Measurements from ENCODE around the gene GPR3.
A peak's percentile ranks its signal among the peaks of the same experiment; 100 is the strongest.

GPR3 gene

DNA sequence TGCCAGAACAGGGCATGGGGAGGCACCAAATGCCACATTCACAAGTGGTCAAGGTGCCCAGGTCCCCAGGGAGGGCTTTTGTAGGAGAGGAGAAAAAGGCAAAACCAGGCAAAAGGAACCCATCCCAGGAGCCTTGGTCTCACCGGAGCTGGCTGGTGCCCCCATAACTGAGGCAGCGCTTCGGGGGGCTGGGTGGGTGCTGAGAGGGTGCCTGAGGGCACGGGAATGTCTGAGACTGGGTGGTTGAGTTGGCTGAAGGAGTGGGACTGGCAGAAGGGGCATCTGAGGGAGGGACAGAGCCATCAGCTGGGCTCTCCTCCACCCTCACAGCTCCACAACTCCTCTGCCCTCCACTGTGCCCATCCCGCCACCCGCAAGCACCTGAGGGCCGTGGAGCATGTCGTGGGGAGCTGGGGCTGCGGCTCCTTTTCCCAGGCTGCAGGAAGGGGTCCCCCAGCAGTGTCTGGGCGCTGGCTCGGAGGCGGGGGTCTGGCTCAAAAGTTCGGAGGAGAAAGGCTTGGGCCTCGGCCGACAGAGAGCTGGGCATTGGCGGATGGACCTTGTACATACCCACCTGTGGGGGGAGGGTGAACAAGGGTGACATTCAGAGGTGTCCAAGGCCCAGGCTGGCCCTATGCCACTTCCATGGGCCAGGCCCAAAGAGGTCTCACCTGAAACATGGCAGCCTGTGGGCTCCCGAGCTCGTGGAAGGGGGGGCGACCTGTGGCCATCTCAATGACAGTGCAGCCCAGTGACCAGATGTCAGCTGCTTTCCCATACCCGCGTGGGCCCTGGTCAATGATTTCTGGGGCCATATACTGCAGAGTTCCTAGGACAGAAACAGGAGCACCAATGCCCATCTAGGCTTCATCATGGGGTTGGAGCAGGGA lies 34.1 kb upstream of the GPR3 start:
- DNase-seq (ENCODE audit: low read depth in 1 of 2, low spot score in 1 of 2): no peak

- DNase-seq (ENCODE audit: low read depth in 1 of 2, low spot score in 1 of 2): no peak
These were observed 33.5 kb upstream of the GPR3 start for GRCh38 chr1:27358928-27359313.

DNA sequence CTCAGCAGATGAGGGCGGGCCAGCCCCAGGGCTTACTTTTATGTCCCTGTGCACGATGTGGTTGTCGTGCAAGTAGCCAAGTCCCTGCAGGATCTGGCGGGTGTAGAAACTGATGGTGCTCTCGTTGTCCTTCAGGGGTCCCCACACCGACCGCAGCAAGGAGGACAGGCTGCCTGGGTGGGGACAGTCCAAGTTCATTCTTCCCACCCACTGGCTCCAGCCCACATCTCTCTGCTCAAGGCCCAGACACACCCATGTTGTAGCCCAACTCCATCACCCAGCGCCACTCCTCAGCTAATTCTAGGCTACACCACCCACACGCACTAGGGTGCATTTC lies 32.6 kb upstream of the GPR3 start:
- no peak for DNase-seq (ENCODE audit: low read depth in 1 of 2, low spot score in 1 of 2)

DNA sequence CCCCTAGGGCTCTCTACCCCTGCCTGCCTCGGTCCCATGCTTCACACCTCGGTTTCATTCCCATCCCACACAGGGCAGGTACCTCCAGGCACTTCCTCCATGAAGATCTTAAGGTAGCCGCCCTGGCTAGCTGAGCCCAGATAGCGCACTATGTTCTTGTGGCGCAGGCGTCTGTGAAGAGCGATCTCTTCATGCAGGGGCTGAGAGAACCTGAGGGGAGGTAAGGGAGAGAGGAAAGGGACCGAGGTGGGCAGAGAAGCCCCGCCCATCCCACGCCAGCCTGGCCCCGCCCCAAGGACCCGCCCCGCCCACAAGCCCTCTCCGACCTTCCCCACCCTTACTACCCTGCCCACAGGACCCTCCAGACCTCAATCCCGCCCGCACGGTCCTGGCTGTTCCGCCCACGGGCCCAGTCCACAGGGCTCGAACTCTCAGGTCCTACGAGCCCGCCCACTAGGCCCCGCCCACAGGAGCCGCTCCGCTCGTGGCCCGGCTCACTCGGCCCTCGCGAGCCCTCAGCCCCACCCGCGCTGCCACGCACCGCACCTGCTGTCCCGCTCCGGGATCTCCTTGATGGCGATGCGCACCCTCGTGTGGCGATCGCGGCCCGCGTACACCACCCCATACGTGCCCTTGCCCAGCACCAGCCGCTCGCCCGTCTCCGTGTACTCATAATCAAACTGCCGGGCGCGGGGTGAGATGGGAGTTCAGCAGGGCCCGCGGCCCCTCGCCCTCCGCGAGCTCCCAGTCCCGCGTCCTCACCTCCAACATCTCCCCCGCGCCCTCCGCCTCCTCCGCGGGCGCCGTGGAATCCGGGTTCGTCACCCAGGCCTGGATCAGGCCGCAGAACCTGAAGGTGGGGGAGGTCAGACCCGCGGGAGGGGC lies 32.0 kb upstream of the GPR3 start:
- peak; percentile 13 to 26 for DNase-seq (ENCODE audit: low read depth in 1 of 2, low spot score in 1 of 2)

GRCh38 chr1:27361044-27361402 lies 31.4 kb upstream of the GPR3 start:
- DNase-seq (ENCODE audit: low read depth in 1 of 2, low spot score in 1 of 2): no peak

- no peak for DNase-seq (ENCODE audit: low read depth in 1 of 2, low spot score in 1 of 2)
These were observed 30.9 kb upstream of the GPR3 start for GRCh38 chr1:27361553-27361952.

GRCh38 chr1:27363766-27364695 lies 28.4 kb upstream of the GPR3 start:
- DNase-seq (ENCODE audit: low read depth in 1 of 2, low spot score in 1 of 2): no peak

DNA sequence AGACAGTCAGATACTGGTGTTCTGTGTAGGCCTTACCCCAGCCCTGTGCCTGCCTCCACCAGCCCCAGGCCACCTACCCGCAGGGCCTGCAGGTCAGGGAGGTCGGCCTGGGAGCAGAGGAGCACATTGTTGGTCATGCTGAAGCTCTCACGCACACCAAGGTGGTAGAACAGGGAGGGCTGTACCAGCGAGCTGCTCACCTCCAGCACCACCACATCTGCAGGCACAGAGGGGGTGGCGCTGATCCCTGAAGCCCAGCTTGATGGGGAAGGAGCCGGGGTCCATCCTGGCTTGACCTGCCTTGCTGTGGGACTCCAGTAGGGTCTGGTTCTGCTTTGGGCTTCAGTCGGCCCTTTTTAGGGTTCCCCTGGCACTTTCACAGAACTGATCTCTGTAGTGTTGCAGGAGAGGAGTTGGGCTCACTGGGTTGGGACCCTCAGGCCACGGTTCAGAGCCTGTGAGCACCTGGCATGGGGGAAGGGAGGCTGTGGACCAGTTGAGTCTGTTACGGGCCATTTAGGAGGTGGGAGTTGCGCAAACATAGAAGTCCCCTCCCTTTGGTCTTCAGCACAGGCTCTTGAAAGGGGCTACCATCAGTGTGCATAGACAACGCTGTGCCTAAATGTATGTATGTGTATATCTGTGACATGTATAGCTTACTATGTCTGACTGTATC lies 27.6 kb upstream of the GPR3 start:
- no peak for DNase-seq (ENCODE audit: low read depth in 1 of 2, low spot score in 1 of 2)

GRCh38 chr1:27365372-27366112 lies 26.9 kb upstream of the GPR3 start:
- DNase-seq (ENCODE audit: low read depth in 1 of 2, low spot score in 1 of 2): peak; percentile 62 to 71

- peak; percentile 44 to 48 for DNase-seq (ENCODE audit: low read depth in 1 of 2, low spot score in 1 of 2)
These were observed 26.4 kb upstream of the GPR3 start for GRCh38 chr1:27366113-27366410.

DNA sequence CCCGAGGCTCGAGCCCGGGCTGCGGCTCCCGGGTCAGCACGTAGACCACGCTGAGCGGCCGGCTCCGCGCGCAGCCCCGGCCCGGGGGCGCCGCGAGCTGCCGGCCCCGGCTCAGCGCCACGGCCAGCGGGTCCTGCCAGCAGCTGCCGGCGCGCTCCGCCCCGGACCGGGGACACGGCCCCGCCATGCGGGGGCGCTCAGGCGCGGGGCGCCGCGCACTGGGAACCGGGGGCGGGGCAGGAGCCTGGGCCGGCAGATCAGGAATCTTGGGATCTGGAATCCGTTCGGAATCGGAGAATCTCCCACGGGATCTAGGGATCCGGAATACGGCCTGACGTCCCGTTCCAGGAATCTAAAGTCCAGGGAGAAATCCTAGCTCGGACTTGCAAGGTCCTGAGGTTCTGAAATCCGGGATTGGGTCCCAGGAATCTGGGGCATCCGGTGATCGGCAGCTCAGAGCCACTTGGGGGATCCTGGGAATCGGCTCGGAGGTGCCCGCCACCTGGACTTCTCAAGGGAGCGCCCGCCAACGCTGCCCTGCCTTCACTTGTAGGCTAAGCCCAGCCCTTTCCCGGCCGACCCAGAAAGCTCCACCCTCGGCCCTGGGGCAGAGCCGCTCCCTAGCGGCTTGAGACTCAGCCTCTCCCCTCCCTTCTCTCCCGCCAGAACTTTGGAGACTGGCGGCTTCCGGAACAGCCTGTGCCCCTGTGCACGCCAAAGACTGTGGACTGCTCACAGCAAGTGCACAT lies 25.8 kb upstream of the GPR3 start, which contains the start of gene MAP3K6:
Gene MAP3K6, minus strand, starts transcription at position 551 of the 749 bp plus-strand sequence. Its CDS starts 364 bp downstream, at position 187.
- DNase-seq (ENCODE audit: low read depth in 1 of 2, low spot score in 1 of 2): no peak

GRCh38 chr1:27367160-27367650 lies 25.2 kb upstream of the GPR3 start:
- no peak for DNase-seq (ENCODE audit: low read depth in 1 of 2, low spot score in 1 of 2)

- no peak for DNase-seq (ENCODE audit: low read depth in 1 of 2, low spot score in 1 of 2)
These were observed 23.4 kb upstream of the GPR3 start for GRCh38 chr1:27368869-27369582.

- no peak for DNase-seq (ENCODE audit: low read depth in 1 of 2, low spot score in 1 of 2)
These were observed 20.2 kb upstream of the GPR3 start for GRCh38 chr1:27372022-27372807.

- no peak for DNase-seq (ENCODE audit: low read depth in 1 of 2, low spot score in 1 of 2)
These were observed 19.4 kb upstream of the GPR3 start for GRCh38 chr1:27372808-27373690.

DNA sequence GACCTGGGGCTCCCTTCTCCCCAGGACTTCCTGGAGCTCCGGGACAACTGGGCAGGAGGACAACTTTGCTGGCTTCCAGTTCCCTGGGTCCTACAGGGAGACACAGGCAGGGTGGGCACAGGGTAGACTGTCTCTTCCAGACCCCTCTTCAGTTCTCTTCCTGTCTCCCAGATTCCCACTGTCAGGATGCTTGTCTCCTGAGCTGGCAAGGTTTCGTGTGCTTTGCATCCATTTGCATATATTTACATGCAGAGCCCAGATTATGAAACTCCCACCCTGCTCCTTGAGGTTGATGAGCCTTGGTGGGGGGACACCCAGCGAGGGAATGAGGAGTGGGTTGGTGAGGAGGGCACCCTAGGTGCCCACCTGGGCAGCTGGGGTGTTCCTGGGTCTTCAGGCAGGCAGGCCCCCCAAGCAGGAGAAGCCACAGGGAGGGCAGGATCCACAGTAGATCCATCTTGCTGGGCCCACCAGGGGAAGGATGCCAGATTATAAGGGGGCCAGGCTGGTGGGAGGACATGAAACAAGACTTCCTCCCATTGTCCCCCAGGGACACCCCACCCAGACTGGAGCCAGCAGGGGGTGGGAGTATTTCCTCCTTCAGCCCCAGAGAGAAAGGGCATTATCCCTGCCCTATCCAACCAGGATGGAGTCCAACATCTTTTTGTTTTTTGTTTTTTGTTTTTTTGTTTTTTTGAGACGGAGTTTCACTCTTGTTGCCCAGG lies 17.9 kb upstream of the GPR3 start, which contains the start of gene FCN3:
Gene FCN3, minus strand, starts transcription at position 463 of the 725 bp plus-strand sequence. Its CDS starts 6 bp downstream, at position 457.
- no peak for DNase-seq (ENCODE audit: low read depth in 1 of 2, low spot score in 1 of 2)

Measured in activated T-helper 1 cell treated with anti-CD3 and anti-CD28 coated beads, Interleukin-2, amount 50 U/mL, for 16 hours (primary cell).